GM19023 (cell line): ENCODE data around the gene LCE4A.

ENCODE experiments used
- ATAC-seq: cut with Tn5 transposase; IDR thresholded peaks from one replicate; pipeline ENCODE4 v1.9.1; 2021; ENCODE audit warnings: mild to moderate bottlenecking, moderate library complexity; ENCODE audit not compliant: unreplicated experiment

Gene LCE4A

GRCh38 chr1:152745289-152745704, 37.3 kb downstream of the LCE4A start:
- ATAC-seq, result no peak

GRCh38 chr1:152745765-152746444, 37.9 kb downstream of the LCE4A start:
- no peak for ATAC-seq

- ATAC-seq, result no peak
Observed at GRCh38 chr1:152747831-152748230, 39.9 kb downstream of the LCE4A start.

- ATAC-seq, result no peak
Observed at GRCh38 chr1:152752225-152752624, 44.3 kb downstream of the LCE4A start.

GRCh38 chr1:152753586-152753985, 45.6 kb downstream of the LCE4A start:
- no peak for ATAC-seq

- ATAC-seq, result no peak
Observed at GRCh38 chr1:152756872-152757271, 48.9 kb downstream of the LCE4A start.

GRCh38 chr1:152757747-152758146, 49.8 kb downstream of the LCE4A start, which contains the start of gene KPRP:
TSS of gene KPRP (plus strand) at chr1:152758025. CDS start at chr1:152759589, 1,564 bp downstream.
- no peak for ATAC-seq

- no peak for ATAC-seq
Observed at GRCh38 chr1:152758636-152759035, 50.7 kb downstream of the LCE4A start.
